ENCODE results near the gene SUSD2. TPM values are rescaled to one million over a fixed set of nuclear protein-coding genes. Genes with fewer than 3 reads are reported as not detected.

SUSD2 gene
- total RNA-seq, 1 donor from 2014 or later = 4.5 TPM

- Mint-ChIP-seq H3K27ac (ENCODE audit: unreplicated experiment) (no peak overlapping the region), H3K36me3 (ENCODE audit: unreplicated experiment) (peaks cover 17% of the 10 kb centered on the region), H3K4me3 (ENCODE audit: unreplicated experiment) (no peak overlapping the region), H3K27me3 (ENCODE audit: unreplicated experiment) (no peaks in the 10 kb centered on the region), H3K9me3 (ENCODE audit: unreplicated experiment) (no peaks in the 10 kb centered on the region), H3K4me1 (ENCODE audit: unreplicated experiment) (peaks cover 10% of the 10 kb centered on the region)
- no peak for DNase-seq (ENCODE audit: extremely low spot score, unreplicated experiment)
- no peak for TF ChIP-seq CTCF (IDR thresholded peaks at IDR 0.05)
Observed at GRCh38 chr22:24170188-24170587, 11.1 kb upstream of the SUSD2 start.

GRCh38 chr22:24170632-24171031 lies 10.7 kb upstream of the SUSD2 start:
- Mint-ChIP-seq H3K4me3 (ENCODE audit: unreplicated experiment) (no peak overlapping the region), H3K4me1 (ENCODE audit: unreplicated experiment) (peaks cover 9% of the 10 kb centered on the region), H3K36me3 (ENCODE audit: unreplicated experiment) (peaks cover 17% of the 10 kb centered on the region), H3K27me3 (ENCODE audit: unreplicated experiment) (no peaks in the 10 kb centered on the region), H3K9me3 (ENCODE audit: unreplicated experiment) (no peaks in the 10 kb centered on the region), H3K27ac (ENCODE audit: unreplicated experiment) (no peak overlapping the region)
- TF ChIP-seq CTCF (IDR thresholded peaks at IDR 0.05) = no peak
- DNase-seq (ENCODE audit: extremely low spot score, unreplicated experiment) = no peak

- Mint-ChIP-seq H3K27ac (ENCODE audit: unreplicated experiment) (no peak overlapping the region), H3K4me1 (ENCODE audit: unreplicated experiment) (peaks cover 12% of the 10 kb centered on the region)
- no peak for DNase-seq (ENCODE audit: extremely low spot score, unreplicated experiment)
Observed at GRCh38 chr22:24171822-24172221, 9.5 kb upstream of the SUSD2 start.

GRCh38 chr22:24175160-24175808 lies 6.0 kb upstream of the SUSD2 start:
- Mint-ChIP-seq H3K9me3 (ENCODE audit: unreplicated experiment) (no peaks in the 10 kb centered on the region), H3K4me3 (ENCODE audit: unreplicated experiment) (no peak overlapping the region), H3K27ac (ENCODE audit: unreplicated experiment) (peak overlapping the region; percentile 71), H3K36me3 (ENCODE audit: unreplicated experiment) (peaks cover 8% of the 10 kb centered on the region), H3K27me3 (ENCODE audit: unreplicated experiment) (no peaks in the 10 kb centered on the region), H3K4me1 (ENCODE audit: unreplicated experiment) (peaks cover 19% of the 10 kb centered on the region)
- peak; percentile 91 for TF ChIP-seq CTCF (IDR thresholded peaks at IDR 0.05)
- peak; percentile 94 for DNase-seq (ENCODE audit: extremely low spot score, unreplicated experiment)

More at GRCh38 chr22:24171822-24172221, 9.5 kb upstream of the SUSD2 start:
- H3K4me3 Mint-ChIP-seq (ENCODE audit: unreplicated experiment) = no peak overlapping the region
- H3K27me3 Mint-ChIP-seq (ENCODE audit: unreplicated experiment) = no peaks in the 10 kb centered on the region
- H3K9me3 Mint-ChIP-seq (ENCODE audit: unreplicated experiment) = no peaks in the 10 kb centered on the region
- TF ChIP-seq CTCF (IDR thresholded peaks at IDR 0.05) = no peak
- H3K36me3 Mint-ChIP-seq (ENCODE audit: unreplicated experiment) = peaks cover 13% of the 10 kb centered on the region

GRCh38 chr22:24176040-24176439 lies 5.2 kb upstream of the SUSD2 start:
- no peak for DNase-seq (ENCODE audit: extremely low spot score, unreplicated experiment)
- TF ChIP-seq CTCF (IDR thresholded peaks at IDR 0.05) = no peak
- Mint-ChIP-seq H3K36me3 (ENCODE audit: unreplicated experiment) (peaks cover 8% of the 10 kb centered on the region), H3K27me3 (ENCODE audit: unreplicated experiment) (no peaks in the 10 kb centered on the region), H3K4me3 (ENCODE audit: unreplicated experiment) (no peak overlapping the region), H3K4me1 (ENCODE audit: unreplicated experiment) (peaks cover 24% of the 10 kb centered on the region), H3K9me3 (ENCODE audit: unreplicated experiment) (no peaks in the 10 kb centered on the region), H3K27ac (ENCODE audit: unreplicated experiment) (no peak overlapping the region)

All from osteocyte (in vitro differentiated cells).